ENCODE measurements around the gene GPX7. TPM values are rescaled to one million over a fixed set of nuclear protein-coding genes. Genes with fewer than 3 reads are reported as not detected.

GPX7 gene
- total and polyA plus RNA-seq, 5 donors from 2014 or later: 12.3 to 43.5 (median 34.5) TPM

Other genes starting within 250 kb of the GPX7 start
- 51.4 TPM for gene CC2D1B, start 236.2 kb upstream of the GPX7 start, total RNA-seq
- gene CC2D1B, start 236.2 kb upstream of the GPX7 start, polyA plus RNA-seq: 10 to 100 TPM in 1 of 4 donors, 1 to 10 TPM in 3; 4.1 to 11.7 (median 5.8) TPM
- 3.0 TPM for gene ORC1, start 197.9 kb upstream of the GPX7 start, total RNA-seq
- gene ORC1, start 197.9 kb upstream of the GPX7 start, polyA plus RNA-seq: 1 to 10 TPM in 3 of 4 donors, under 1 TPM in 1; 0.32 to 2.4 (median 1.5) TPM
- 64.4 TPM for gene PRPF38A, start 197.8 kb upstream of the GPX7 start, total RNA-seq
- gene PRPF38A, start 197.8 kb upstream of the GPX7 start, polyA plus RNA-seq: 10 to 100 TPM; 38.9 to 43.6 (median 41.1) TPM
- 120 TPM for gene TUT4, start 49.3 kb upstream of the GPX7 start, total RNA-seq
- gene TUT4, start 49.3 kb upstream of the GPX7 start, polyA plus RNA-seq: 10 to 100 TPM; 24.9 to 32.3 (median 30.6) TPM
- 27.2 TPM for gene SHISAL2A, start 30.8 kb downstream of the GPX7 start, total RNA-seq
- 1 to 10 TPM; 4.3 to 8.0 (median 5.8) TPM for gene SHISAL2A, start 30.8 kb downstream of the GPX7 start, polyA plus RNA-seq
- gene COA7, start 96.0 kb downstream of the GPX7 start, total RNA-seq: 5.4 TPM
- gene COA7, start 96.0 kb downstream of the GPX7 start, polyA plus RNA-seq: 1 to 10 TPM; 2.4 to 4.6 (median 3.2) TPM
- 21.1 TPM for gene ZYG11B, start 124.1 kb downstream of the GPX7 start, total RNA-seq
- 10 to 100 TPM; 13.6 to 16.5 (median 15.0) TPM for gene ZYG11B, start 124.1 kb downstream of the GPX7 start, polyA plus RNA-seq
- 0.20 TPM for gene ZYG11A, start 240.4 kb downstream of the GPX7 start, total RNA-seq
- gene ZYG11A, start 240.4 kb downstream of the GPX7 start, polyA plus RNA-seq: not detected

Data from CD4-positive, CD25-positive, alpha-beta regulatory T cell (primary cell).